Stimulated activated CD8-positive, alpha-beta memory T cell treated with anti-CD3 and anti-CD28 coated beads, Interleukin-15, amount 100 ng/mL, for 24 hours (primary cell): Measurements from ENCODE around the gene WASF3.
"Not testable (repeated sequence)": the region's sequence is repeated elsewhere in the genome, so short reads cannot be mapped to it uniquely, and the experiment has no call there.

Source experiments
- DNase-seq: peaks from one replicate; pipeline ENCODE4 v3.0.0-alpha.2; 2020; ENCODE audit warnings: low read depth

The WASF3 gene

DNA sequence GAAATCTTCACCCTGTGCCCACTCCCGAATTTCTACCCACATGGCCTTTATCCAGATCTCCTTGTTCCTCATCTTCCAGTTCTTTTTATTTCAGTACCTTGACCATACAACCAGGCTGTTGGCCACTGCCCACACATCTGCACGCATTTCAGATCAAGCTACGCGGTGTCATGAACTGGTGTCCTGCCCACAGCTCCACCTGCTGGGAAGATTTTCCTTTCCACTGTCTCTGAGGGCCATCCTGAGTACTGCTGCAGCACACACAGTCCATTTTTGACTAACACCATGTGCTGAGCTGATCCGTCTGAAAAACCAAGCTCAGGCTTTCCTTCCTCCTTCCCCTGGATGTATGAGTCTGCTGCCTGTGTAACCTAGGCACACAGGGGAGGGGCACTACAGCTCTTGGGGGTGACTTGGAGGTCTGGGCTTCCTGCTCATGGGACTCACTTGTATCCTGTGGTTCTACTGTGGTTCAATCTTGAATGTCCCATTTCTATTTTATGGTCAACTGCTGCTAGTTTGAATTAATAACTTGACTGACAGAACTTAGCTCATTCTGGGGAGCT is 71.9 kb downstream of the WASF3 start:
- no peak for DNase-seq

DNA sequence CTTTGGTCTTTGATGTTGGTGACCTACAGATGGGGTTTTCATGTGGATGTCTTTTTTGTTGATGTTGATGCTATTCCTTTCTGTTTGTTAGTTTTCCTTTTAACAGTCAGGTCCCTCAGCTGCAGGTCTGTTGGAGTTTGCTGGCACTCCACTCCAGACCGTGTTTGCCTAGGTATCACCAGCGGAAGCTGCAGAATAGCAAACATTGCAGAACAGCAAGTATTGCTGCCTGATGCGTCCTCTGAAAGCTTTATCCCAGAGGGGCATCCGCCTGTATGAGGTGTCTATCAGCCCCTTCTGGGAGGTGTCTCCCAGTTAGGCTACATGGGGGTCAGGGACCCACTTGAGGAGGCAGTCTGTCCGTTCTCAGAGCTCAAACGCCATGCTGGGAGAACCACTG is 78.2 kb downstream of the WASF3 start:
- not testable (repeated sequence) for DNase-seq

DNA sequence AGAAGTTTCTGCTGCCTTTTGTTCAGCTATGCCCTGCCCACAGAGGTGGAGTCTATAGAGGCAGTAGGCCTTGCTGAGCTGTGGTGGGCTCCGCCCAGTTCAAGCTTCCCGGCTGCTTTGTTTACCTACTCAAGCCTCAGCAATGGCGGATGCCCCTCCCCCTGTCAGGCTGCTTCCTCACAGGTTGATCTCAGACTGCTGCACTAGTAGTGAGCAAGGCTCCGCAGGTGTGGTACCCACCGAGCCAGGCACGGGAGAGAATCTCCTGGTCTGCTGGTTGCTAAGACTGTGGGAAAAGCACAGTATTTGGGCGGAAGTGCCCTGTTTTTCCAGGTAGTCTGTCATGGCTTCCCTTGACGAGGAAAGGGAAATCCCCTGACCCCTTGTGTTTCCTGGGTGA is 78.6 kb downstream of the WASF3 start:
- not testable (repeated sequence) for DNase-seq

DNA sequence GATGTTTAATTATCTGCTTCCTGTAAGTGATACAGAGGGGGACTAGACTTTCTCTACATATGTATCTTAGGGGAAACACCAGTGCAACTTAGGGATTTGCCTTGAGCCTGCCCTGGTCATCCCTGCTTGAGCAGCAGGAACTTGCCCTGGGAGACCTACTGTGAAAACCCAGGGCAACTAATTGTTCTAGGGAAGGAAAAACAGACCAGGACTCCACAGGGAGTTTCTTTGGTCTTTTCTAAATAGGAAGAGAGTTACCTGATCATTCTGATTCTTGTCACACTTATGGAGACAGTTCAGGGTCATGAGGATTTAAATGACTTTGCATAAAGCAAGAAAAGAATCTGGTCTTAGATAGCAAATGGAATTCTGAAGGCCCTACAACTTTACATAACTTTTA is 89.1 kb downstream of the WASF3 start:
- no peak for DNase-seq

DNA sequence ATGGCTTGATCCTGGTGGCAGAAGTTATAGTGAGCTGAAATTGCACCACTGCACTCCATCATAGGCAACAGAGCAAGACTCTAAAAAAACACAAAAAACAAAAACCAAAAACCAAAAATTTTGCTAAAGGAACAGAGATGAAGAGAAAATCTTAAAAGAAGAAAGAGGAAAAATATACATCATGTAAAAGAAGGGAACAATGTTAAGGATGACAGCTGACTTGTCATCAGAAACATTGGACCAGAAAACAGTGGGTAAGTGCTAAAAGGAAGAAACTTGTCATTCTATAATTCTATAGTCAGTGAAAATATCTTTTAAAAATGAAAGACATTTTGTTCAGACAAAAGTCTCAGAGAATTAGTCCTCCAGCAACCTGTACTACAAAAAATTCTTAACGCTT is 93.8 kb downstream of the WASF3 start:
- DNase-seq: no peak

DNA sequence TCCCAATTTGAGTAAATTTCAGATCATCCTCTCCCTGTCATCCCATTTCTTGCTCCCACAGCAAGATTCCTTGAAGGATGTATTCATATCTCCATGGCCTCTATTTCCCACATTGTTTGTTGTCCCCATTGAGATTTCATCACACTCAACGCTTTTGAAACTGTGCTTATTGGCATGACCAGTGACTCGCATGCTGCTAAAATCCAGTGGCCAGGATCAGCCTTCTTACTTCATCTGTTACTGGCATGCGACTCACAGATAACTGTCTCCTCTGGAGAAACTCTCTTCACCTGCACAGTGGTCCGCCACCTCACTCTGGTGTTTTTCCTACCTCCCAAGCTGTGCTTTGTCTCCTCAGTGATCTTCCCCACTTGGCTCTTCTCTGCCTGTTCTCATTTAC is 95.8 kb downstream of the WASF3 start:
- no peak for DNase-seq

DNA sequence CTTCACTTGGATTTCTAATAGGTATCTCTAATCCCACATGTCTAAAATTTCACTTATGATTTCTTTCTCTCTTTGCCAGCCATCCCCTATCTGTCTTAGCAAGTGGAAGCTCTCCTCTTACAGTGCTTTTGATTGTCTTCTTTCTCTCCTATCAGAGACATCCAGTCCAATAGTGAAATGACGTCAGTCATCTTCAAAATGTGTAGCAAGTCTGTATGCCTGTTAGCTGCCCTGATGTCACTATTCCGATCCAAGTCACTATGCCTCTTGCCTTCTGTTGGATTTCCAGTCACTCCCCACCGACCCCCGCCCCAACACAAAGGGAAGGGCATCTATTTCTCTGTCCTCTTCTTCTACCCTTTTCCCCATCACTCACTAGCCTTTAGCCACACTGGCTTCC is 96.4 kb downstream of the WASF3 start:
- no peak for DNase-seq

DNA sequence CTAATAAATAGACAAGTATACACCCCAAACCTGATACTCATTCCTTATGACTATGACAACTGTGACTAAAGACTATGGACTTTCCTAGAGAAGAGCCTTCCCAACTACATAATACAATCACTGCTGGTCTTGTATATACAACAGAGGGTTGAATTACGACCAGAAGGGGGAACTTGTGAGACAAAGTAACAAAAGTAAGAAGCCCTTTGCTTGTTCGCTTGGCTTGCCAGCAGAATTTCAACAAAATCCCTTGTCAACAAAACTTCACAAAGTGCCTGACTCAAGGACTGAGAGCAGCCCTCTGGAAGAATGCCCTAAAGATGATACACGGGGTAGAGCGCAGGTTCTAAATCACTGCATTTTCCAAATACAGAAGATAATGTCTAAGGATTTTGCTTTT is 99.4 kb downstream of the WASF3 start:
- DNase-seq: no peak

DNA sequence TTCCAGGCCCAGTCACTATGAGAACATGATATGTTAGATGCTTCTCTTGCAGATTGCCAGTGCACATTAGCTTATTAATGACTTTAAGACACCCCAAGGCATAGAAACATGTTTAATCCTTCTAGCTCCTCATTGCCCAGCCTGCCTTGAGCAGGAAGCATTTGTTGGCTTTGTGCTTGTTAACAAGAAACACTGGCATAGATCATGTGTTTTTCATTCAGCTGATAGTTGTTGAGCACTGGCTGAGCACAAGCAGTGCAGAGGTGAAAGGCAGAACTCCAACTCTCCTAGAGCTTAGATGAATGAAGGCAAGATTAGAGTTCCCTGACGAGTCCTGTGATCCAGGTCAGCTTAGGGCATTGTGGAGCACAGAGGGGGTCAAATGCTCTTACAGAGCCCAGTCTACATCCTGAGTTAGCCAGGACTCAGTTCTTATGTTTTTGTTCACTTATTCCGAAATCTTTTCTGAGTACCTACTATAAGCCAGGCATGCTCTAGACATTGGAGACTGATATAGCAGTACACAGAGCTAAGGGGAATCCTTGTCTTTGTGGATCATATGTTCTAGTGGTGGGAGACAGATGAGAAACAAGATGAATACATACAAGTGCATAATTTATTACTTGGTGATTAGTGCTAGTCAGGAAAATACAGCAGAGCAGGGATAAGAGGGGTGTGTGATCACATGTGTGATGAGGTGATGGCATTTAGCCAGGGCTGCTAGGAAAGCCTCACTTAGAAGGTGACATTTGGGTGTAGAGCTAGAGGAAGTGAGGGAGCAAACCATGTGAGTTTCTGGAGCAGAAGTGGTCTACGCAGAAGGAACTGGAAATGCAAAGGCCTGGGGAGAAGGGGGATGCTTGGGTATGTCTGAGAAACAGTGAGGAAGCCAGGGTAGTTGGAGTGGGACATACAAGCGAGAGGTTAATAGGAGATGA is 101.2 kb downstream of the WASF3 start:
- no peak for DNase-seq

DNA sequence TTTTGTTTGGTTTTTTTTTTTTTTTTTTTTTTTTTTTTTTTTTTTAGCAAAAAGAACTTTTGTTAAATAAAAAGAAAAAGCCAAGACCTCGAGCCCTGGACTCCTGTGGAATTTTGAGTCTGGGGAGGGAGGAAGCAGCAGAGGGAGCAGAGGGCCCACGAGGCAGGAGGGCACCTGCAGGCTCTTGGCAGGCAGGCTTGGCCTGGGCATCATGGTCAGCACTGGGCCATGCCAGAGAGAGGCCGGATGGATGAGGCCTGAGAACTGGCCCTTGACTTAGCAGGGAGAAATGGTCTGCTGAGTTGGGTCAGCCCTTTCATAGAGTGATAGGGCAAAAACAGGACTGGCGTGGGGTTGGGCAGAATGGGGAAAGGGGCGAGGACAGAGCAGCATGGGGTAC is 102.7 kb downstream of the WASF3 start:
- DNase-seq: no peak

DNA sequence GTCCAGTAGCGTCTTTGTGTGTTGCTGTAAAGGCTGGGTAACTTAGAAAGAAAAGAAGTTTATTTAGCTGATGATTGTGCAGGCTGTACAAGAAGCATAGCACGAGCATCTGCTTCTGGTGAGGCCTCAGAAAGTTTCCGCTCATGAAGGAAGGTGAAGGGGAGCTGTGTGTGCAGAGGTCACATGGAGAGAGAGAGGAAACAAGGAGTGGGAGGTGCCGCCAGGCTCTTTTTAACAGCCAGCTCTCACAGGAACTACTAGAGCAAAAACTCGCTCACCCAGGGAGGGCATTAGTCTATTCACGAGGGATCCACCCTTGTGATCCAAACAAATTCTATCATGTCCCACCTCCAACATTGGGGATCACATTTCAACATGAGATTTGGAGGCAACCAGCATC is 103.3 kb downstream of the WASF3 start:
- no peak for DNase-seq

DNA sequence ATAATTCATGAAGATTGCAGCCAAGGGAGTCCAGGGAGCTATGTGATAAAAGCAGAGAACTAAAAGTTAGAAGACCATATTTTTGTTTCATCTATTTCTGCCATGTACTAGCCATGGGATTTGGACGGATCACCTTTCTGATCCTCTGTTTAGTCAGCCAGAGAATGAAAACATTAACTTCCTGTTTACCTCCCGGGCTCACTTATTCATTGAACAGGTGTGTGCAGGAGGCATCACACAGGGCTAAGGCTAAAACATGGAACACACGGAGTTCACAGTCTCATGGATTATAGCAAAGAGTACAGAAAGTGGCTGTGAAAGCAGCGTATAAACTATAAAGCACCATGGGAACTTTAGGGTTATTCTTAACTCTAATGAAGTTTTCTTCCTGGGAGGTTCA is 106.3 kb downstream of the WASF3 start:
- DNase-seq: no peak

DNA sequence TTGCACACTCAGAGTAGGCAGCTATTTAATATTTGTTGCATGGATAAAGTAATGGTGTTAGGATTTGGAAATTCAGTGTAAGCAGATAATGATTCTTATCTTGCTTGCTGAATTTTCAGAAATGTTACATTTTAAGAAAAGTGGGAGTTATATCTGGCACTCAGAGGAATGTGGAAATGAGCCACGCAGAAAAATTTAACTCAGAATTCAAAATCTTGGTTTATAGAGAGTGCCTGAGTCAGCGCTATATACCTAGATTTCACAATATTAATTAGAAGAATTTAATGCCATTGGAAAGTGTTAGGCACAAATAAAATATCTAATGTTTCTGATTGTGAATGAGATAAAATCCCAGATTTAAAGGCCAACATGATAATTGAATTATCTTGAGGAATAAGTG is 106.8 kb downstream of the WASF3 start:
- no peak for DNase-seq

DNA sequence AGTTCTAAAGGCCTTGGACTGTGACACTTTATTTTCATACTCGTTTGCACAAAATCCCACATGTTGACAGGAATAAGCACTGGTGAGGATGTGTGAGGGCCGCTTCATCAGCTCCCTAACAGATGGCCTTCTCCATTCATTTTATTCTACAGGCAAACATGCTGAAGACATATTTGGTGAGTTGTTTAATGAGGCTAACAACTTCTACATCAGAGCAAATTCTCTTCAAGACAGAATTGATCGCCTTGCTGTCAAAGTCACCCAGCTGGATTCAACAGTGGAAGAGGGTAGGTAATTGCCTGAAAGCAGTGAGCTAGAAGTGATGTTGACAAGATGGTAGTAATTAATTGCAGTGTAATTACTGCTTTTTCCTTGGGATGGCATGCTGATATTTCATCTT is 107.4 kb downstream of the WASF3 start:
- DNase-seq: no peak

DNA sequence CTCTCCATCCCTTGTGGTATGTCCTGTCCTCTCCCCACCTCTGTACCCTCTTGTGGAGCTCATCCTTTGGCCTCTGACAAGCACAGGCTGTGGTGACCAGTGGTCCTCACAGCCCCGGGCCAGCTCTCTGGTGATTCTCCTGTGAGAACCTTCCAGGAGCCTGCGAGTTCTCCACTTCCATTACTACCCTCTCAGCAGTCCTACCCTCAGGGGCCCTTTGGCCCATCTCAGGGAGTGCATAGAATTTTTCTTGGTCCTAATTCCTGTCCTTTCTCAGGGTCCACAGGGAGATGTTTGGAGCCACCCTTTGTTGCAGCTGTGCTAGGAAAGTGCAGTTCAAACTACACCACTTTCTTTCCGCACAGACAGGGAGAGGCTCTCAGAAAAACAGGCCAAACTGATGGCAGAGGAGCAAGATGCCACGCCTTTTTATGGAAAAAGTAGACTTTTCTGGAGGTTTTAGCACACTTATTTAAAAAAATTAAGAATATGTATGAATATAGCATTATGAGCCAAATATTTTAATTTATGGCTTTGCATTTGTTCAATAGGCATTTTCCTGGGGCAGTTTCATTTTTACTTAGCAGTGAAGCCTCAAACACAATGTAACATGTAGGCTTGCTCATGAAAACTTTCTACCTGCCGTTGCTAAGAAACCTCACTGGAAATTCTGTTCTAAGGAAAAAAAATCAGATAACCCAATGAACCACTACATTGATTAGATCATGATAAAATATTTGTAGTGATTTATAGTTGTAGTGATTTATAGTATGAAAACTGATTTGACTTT is 111.1 kb downstream of the WASF3 start:
- no peak for DNase-seq

DNA sequence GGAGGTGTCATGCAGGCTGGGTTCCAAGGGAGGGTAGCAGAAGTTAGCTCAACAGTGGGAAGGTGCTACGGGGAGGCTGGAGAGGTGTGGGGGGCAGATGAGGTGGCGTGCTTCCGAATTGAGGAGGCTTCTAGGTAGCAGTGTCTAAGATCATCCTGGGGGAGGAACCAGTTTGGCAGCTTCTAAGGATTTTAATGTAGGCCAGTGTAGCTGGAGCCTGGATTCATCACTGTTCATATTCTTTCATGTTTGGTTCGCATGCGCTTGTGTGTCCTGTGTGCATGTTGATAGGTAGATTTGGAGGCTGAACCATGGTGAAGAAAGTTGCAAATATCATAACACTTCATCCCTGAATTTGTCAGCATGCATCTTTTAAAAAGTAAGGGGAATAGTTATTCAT is 116.4 kb downstream of the WASF3 start:
- no peak for DNase-seq

DNA sequence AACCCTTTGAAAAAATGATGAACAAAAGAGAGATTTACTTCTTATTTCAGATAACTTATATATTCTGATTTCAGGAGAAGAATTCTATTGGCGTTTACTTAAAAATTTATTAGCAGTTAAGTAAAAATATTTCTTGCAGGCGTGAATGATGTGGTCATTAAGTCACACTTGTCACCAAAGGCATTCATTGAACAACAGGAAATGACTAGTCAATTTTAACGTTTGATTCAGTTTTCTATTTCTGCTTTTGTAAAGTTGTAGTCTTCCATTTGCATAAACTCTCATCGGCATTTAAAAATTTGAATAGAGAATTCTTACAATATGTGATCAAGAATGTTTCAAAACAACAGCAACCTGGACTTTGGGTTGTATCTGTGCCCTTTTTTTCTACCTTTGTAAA is 119.7 kb downstream of the WASF3 start:
- no peak for DNase-seq

DNA sequence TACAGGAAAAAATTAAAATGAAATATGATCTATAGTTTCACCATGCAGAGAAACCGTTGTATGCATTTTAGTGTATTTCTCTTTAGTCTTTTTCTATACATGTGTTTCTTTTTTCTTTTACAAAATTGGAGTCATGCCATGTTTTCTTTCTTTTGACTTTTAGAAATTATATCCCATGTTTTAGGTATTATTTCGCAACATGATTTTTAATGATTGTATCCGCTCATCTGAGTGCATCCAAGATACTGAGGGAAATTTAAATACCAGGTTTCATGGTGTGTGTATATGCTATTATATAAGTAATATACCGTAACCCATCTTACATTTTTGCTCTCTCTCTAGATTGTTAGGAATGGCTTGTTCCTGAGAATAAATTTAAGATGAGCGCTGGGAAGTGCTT is 120.8 kb downstream of the WASF3 start:
- DNase-seq: no peak

DNA sequence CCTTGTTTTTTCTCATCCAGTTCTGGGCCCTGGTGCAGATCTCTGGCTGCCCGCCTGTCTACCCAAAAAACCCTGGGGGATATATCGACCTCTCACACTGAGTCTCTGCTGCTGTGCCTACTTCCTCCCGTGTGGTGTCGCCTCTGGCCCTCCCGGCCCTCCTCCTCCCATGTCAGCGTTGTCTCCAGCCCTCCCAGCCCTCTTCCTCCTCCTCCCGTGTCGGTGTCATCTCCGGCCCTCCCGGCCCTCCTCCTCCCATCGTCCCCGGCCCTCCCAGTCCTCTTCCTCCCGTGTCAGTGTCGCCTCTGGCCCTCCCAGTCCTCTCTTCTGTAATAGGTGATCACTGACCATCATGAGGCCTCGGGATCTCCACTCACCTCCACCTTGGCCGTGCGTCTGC is 121.3 kb downstream of the WASF3 start:
- DNase-seq: no peak

DNA sequence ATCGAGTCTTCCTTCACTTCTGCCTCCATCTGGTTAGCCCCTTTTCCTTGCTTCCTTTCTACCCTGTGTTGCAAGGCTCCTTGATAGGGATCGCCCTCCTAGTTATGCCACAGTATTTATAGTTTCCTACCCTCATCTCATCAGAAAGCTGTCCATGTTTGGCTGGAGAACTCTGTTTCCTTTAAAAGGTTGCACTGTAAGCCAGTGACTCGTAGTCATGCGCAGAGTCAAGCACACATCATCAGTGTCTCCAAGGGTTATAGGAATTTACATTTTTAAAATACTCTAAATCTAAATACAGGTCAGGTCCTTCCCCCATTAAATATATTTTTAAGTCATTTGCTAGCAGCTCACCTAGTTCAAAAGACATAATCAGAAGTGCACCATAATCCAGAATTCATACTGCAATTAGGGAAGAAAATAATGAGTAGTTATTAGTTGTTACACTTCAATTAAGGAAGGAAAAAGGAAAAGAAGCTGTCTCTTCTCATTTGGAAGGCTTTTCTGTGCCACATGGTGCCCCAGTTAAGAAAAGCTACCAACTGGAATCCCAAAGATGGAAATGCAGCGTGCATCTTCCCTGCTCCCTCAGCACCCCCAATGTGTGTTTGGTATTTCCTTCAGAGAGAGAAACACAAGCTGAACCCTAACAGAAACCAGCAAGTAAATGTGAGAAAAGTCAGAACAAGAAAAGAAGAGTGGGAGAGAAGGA is 122.1 kb downstream of the WASF3 start:
- DNase-seq: no peak

DNA sequence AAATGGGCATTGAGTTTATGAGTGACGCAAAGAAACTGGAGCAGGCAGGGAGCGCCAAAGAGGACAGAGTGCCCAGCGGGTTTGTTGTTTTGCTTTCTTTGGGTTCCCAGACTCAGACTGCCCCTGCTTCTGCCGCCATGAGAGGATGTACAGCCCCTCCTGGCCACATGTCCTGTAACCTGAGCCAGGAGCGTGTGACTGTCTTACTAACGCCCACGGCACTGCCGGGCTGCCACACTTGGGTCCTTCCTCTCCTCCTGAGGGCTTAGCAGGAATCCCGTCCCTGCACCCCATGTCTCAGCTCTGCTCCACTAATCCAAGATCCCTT is 122.6 kb downstream of the WASF3 start:
- no peak for DNase-seq

DNA sequence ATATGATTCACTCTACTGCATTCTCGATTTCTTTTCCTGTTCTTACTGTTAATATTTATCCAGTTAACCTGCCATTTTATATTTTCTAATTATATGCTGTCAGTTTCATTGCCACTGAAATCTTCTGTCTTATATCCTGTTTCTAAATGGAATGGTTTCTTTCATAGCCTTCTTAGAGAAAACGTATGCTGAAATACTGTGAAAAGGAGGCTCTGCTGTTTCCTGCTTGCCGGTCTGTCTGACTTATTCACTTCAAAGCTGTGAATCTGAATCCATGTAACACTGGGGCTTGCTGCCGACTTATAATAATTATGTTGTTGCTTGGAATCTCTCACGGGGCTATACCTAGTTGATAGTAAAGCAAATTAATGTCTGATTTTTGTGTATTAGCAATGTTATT is 123.1 kb downstream of the WASF3 start:
- no peak for DNase-seq

DNA sequence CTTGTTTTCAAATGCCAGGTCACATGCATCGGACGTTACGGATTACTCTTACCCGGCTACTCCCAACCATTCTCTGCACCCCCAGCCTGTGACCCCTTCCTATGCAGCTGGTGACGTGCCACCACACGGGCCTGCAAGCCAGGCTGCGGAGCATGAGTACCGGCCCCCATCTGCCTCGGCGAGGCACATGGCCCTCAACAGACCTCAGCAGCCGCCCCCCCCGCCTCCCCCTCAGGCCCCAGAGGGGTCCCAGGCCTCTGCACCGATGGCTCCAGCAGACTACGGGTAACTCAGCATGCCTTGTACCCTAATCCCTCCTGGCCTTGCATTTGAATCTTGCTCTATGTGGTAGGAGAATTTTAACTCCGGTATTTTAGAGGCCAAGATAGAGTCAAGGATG is 123.6 kb downstream of the WASF3 start:
- DNase-seq: no peak
